Activated CD8-positive, alpha-beta T cell treated with anti-CD3 and anti-CD28 coated beads for 36 hours (primary cell): ENCODE results near the gene GGACT. TPM values are rescaled to one million over a fixed set of nuclear protein-coding genes. Genes with fewer than 3 reads are reported as not detected.

Experiments used
- ATAC-seq: fragments of 200-7000 bp; cut with Tn5 transposase; one replicate; pipeline ENCODE4 v1.10.0; 2021; ENCODE audit warnings: mild to moderate bottlenecking, moderate library complexity
- CTCF ChIA-PET: fragments of 350-600 bp; sonication (Branson Sonifier 250); formaldehyde crosslinking; loops from one replicate; lab custom pipeline; 2021; ENCODE audit warnings: antibody characterized with exemption; lab: Charles Lee
- POLR2A ChIA-PET: fragments of 350-600 bp; sonication (Branson Sonifier 250); formaldehyde crosslinking; loops from one replicate; lab custom pipeline; 2021; ENCODE audit warnings: antibody characterized with exemption; lab: Charles Lee
- DNase-seq: peaks from one replicate; pipeline ENCODE4 v3.0.0-alpha.2; 2020
- H3K27ac Mint-ChIP-seq: one replicate; pipeline ENCODE4 v1.8.0; 2021; ENCODE audit warnings: mild to moderate bottlenecking, mixed read lengths
- H3K27me3 Mint-ChIP-seq: one replicate; pipeline ENCODE4 v1.8.0; 2021; ENCODE audit warnings: mixed read lengths
- H3K36me3 Mint-ChIP-seq: one replicate; pipeline ENCODE4 v1.8.0; 2021; ENCODE audit warnings: low read depth, mixed read lengths
- H3K4me1 Mint-ChIP-seq: one replicate; pipeline ENCODE4 v1.8.0; 2021; ENCODE audit warnings: low read depth, mixed read lengths
- H3K4me3 Mint-ChIP-seq: one replicate; pipeline ENCODE4 v1.8.0; 2021; ENCODE audit warnings: mild to moderate bottlenecking, moderate library complexity, mixed read lengths
- H3K9me3 Mint-ChIP-seq: one replicate; pipeline ENCODE4 v1.8.0; 2021; ENCODE audit warnings: mixed read lengths
- intact Hi-C: fragments of 100-400 bp; cut with micrococcal nuclease; formaldehyde crosslinking; loops from one replicate; pipeline ENCODE4 v1.10.0; 2022
- total RNA-seq, 2 experiments: library from RNA; stranded (reverse); gene quantifications; one replicate each; pipeline ENCODE4 v1.2.3, GENCODE V29; 2021
- TF ChIP-seq, protein P1 (sequence below): fragments of 200-600 bp; IDR thresholded peaks from one replicate; pipeline ENCODE4 v1.8.0; 2022; ENCODE audit warnings: antibody characterized with exemption, mild to moderate bottlenecking

Gene GGACT
- total RNA-seq, 2 experiments from 2014 or later, result 4.0 to 5.3 TPM

DNA sequence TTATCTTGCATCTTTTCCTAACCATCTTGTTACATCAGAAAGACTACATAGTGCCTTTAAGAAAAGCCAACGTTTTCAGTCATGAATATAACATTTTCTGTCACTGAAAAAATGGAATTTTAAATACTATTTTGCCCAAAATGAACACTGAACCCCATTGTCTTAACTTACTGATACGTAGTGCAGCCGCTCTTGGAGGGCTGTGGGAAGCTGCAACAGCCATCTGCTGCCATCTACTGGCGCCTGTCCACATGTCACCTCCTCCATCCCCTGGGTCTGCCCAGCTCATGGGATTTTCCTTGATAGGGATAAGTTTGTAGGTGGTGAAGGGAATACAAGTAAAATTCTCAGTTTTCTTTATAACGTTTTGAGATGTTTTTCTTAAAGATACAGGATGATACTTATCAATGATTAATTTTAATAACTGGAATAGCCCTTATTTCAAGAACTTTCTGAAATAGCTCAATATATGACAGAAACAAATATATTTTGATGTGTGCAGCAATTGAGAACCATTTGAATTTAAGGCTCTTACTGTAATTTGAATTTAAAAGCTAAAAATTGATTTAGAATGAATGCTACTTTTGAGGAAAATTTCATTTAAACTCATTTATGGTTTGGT lies 73.7 kb downstream of the GGACT start:
- Mint-ChIP-seq H3K27me3 (no peaks in the 10 kb centered on the region), H3K36me3 (no peaks in the 10 kb centered on the region), H3K4me3 (no peak overlapping the region), H3K4me1 (peaks cover 10% of the 10 kb centered on the region), H3K9me3 (no peaks in the 10 kb centered on the region), H3K27ac (no peak overlapping the region)
- intact Hi-C loops, result loop anchor here (10.0 kb wide), 3 partner anchors 280 to 860 kb away; no protein-coding TSS in a partner anchor
- ChIA-PET CTCF (interaction anchor here (0.7 to 3.0 kb wide), 52 partner anchors 8 to 895 kb away, joined by 3 to 23 read pairs (median 4); no protein-coding TSS in a partner anchor), POLR2A (no interaction called here)
- TF ChIP-seq, protein P1, sequence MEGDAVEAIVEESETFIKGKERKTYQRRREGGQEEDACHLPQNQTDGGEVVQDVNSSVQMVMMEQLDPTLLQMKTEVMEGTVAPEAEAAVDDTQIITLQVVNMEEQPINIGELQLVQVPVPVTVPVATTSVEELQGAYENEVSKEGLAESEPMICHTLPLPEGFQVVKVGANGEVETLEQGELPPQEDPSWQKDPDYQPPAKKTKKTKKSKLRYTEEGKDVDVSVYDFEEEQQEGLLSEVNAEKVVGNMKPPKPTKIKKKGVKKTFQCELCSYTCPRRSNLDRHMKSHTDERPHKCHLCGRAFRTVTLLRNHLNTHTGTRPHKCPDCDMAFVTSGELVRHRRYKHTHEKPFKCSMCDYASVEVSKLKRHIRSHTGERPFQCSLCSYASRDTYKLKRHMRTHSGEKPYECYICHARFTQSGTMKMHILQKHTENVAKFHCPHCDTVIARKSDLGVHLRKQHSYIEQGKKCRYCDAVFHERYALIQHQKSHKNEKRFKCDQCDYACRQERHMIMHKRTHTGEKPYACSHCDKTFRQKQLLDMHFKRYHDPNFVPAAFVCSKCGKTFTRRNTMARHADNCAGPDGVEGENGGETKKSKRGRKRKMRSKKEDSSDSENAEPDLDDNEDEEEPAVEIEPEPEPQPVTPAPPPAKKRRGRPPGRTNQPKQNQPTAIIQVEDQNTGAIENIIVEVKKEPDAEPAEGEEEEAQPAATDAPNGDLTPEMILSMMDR, result peak; percentile 99
- ATAC-seq (peak; percentile 84), DNase-seq (peak; percentile 83)

DNA sequence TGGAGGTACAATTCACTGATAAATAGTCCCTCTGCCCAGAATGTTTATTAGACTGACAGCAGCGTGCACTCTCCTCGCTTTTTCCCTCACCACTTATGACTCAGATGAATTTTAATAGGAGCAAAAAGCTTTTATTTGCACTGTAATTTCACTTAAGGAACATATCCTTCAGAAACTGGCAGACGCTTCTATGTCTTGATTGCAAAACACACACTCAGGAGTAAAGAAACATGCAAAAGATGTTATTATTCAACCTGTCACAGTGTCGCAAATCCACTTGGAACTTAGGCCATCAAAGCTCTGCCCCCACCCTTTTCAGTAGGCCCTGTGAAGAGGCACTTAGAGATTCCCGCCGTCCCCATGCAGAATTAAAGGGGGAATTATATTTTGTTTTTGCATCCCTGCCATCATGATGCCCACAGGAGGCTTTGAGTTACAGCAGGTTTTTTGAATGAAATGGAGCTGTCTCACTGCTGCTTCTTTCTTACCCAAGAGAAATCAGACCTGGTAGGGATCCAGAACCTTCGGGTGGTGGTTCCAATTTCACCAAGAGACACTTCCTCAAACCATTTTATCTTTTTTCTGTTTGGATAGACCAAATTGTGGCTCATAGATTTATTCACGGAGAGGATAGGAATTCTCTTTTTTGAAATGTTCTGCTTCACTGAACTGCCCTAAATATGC lies 74.5 kb downstream of the GGACT start:
- POLR2A ChIA-PET, result no interaction called here
- H3K4me3 Mint-ChIP-seq, result no peak overlapping the region
- no peak overlapping the region for H3K27ac Mint-ChIP-seq
- CTCF ChIA-PET, result interaction anchor here (1.0 to 3.0 kb wide), 30 partner anchors 9 to 894 kb away, joined by 3 to 23 read pairs (median 5); no protein-coding TSS in a partner anchor
- peaks cover 10% of the 10 kb centered on the region for H3K4me1 Mint-ChIP-seq
- H3K27me3 Mint-ChIP-seq, result no peaks in the 10 kb centered on the region
- no peak for ATAC-seq
- intact Hi-C loops, result loop anchor here (10.0 kb wide), 3 partner anchors 279 to 859 kb away; no protein-coding TSS in a partner anchor
- no peaks in the 10 kb centered on the region for H3K36me3 Mint-ChIP-seq
- TF ChIP-seq, protein P1, result no peak
- DNase-seq, result no peak
- H3K9me3 Mint-ChIP-seq, result no peaks in the 10 kb centered on the region

DNA sequence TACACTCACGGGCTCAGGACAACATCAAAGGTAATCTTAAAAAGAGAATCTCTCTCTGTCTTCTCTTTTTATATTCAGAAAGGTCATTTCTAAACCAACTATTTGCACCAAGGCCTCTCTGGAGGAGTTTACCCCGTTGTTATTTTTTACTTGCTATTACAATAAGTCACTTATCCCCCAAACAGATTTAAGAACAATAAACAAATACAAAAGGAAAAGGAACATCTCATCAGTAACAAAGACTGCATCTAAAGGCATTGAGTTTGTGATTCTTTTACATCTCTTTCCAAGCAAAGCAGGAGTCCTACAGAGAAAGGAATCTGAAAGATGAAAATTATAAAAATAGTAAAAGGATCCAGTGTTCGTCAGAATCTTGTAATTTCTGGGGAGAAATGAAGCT lies 75.4 kb downstream of the GGACT start:
- intact Hi-C loops, result loop anchor here (10.0 kb wide), 3 partner anchors 278 to 858 kb away; no protein-coding TSS in a partner anchor
- Mint-ChIP-seq H3K27ac (no peak overlapping the region), H3K9me3 (no peaks in the 10 kb centered on the region), H3K36me3 (no peaks in the 10 kb centered on the region), H3K4me1 (peaks cover 10% of the 10 kb centered on the region), H3K4me3 (no peak overlapping the region), H3K27me3 (no peaks in the 10 kb centered on the region)
- TF ChIP-seq, protein P1, result no peak
- ATAC-seq, result no peak
- CTCF ChIA-PET, result interaction anchor here (1.3 to 2.9 kb wide), 5 partner anchors 9 to 613 kb away, joined by 5 to 16 read pairs (median 6); no protein-coding TSS in a partner anchor
- POLR2A ChIA-PET, result no interaction called here
- DNase-seq, result no peak

DNA sequence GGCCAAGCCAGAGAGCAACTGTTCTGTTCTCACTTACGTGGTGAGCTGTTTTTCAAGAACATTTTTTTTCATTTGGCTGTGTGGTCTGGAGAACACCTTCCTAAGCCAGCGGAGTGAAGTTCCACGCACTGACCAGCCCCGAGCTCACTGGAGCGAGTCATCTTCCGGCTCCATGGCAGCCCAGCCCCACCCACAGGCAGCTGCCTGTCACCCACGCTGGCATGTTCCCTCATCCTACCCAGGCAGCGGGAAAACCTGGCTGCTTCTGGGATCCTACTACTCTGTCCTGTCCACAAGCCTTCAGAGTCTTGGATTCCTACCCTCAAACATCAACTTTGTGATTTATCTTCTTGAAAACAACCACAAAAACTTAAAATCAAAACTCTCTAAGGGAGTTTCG lies 76.2 kb downstream of the GGACT start:
- ATAC-seq, result no peak
- H3K27me3 Mint-ChIP-seq, result no peaks in the 10 kb centered on the region
- POLR2A ChIA-PET, result no interaction called here
- H3K4me3 Mint-ChIP-seq, result no peak overlapping the region
- no peaks in the 10 kb centered on the region for H3K36me3 Mint-ChIP-seq
- H3K27ac Mint-ChIP-seq, result no peak overlapping the region
- intact Hi-C loops, result loop anchor here (10.0 kb wide), 3 partner anchors 278 to 858 kb away; no protein-coding TSS in a partner anchor
- H3K9me3 Mint-ChIP-seq, result no peaks in the 10 kb centered on the region
- peaks cover 7% of the 10 kb centered on the region for H3K4me1 Mint-ChIP-seq
- TF ChIP-seq, protein P1, result no peak
- no peak for DNase-seq
- CTCF ChIA-PET, result interaction anchor here (2.2 to 2.3 kb wide), 2 partner anchors 70 to 277 kb away, joined by 6 to 7 read pairs; no protein-coding TSS in a partner anchor
